Endothelial cell of umbilical vein (primary cell): ENCODE results near the gene CMIP. TPM values are rescaled to one million over a fixed set of nuclear protein-coding genes. Genes with fewer than 3 reads are reported as not detected.

Experiments used
- BruUV-seq: library from RNA; stranded (reverse); fragments of 400-500 nt; replicated peaks from 2 replicates; lab custom pipeline; 2021; lab: Mats Ljungman, UMichigan
- CTCF ChIA-PET: fragments of 300-600, 350-600 bp; sonication (Branson Sonifier 250); formaldehyde crosslinking; loops from one replicate; lab custom pipeline; 2021; ENCODE audit warnings: antibody characterized with exemption, inconsistent platforms; lab: Charles Lee
- POLR2A ChIA-PET: fragments of 300-600, 350-600 bp; sonication (Branson Sonifier 250); formaldehyde crosslinking; loops from one replicate; lab custom pipeline; 2021; ENCODE audit warnings: antibody characterized with exemption, inconsistent platforms; lab: Charles Lee
- DNase-seq: peaks from one replicate; pipeline ENCODE4 v3.0.0-alpha.2; 2011; ENCODE audit warnings: low read depth, low spot score
- FAIRE-seq: peaks from 2 replicates; lab custom pipeline; 2011; peaks lifted over from hg19 to GRCh38; lab: Jason Lieb, UNC
- H2AFZ ChIP-seq: 2 replicates; pipeline ENCODE4 v1.6.0; 2012; ENCODE audit warnings: low read depth, low read length, control low read depth, inconsistent platforms
- H3K27ac ChIP-seq: 2 replicates; pipeline ENCODE4 v1.5.1; 2011; ENCODE audit warnings: low read depth, mild to moderate bottlenecking, control low read depth, low read length, moderate library complexity; ENCODE audit not compliant: insufficient read depth
- H3K27me3 ChIP-seq, 2 experiments: 2 replicates each; pipeline versions ENCODE4 v1.6.0 to v1.6.1; 2011; ENCODE audit warnings: low read length in 2 of 2, mixed read lengths in 1 of 2; ENCODE audit not compliant: control insufficient read depth in 2 of 2, insufficient read depth in 2 of 2
- H3K36me3 ChIP-seq, 2 experiments: 2 replicates in 1 of 2; 3 replicates in 1 of 2; pipeline ENCODE4 v1.5.1; 2011; ENCODE audit warnings: low read length in 2 of 2, mild to moderate bottlenecking in 1 of 2, moderate library complexity in 1 of 2; ENCODE audit not compliant: control insufficient read depth in 2 of 2, insufficient read depth in 2 of 2; ENCODE audit errors: extremely low read depth in 1 of 2
- H3K4me1 ChIP-seq: 3 replicates; pipeline ENCODE4 v1.5.1; 2011; ENCODE audit warnings: mild to moderate bottlenecking, low read length; ENCODE audit not compliant: control insufficient read depth, insufficient read depth; ENCODE audit errors: extremely low read depth
- H3K4me2 ChIP-seq: 2 replicates; pipeline ENCODE4 v1.6.1; 2011; ENCODE audit warnings: low read length, control low read depth, mixed read lengths; ENCODE audit not compliant: insufficient read depth
- H3K4me3 ChIP-seq, 3 experiments: fragments of 200-600 bp in 1 of 3; sonication (generic), shearing (Covaris generic) in 1 of 3; replicated peaks in 1 of 3; 2 replicates each; pipeline ENCODE4 v1.5.1; 2011 to 2016; ENCODE audit warnings: control low read depth in 3 of 3, low read length in 3 of 3, mild to moderate bottlenecking in 2 of 3, inconsistent platforms in 1 of 3, low read depth in 1 of 3, moderate library complexity in 1 of 3; ENCODE audit not compliant: insufficient read depth in 1 of 3
- H3K79me2 ChIP-seq: 2 replicates; pipeline ENCODE4 v1.6.0; 2012; ENCODE audit warnings: low read length, inconsistent platforms; ENCODE audit not compliant: control insufficient read depth, insufficient read depth
- H3K9ac ChIP-seq: replicated peaks from 2 replicates; pipeline ENCODE3; 2011; ENCODE audit warnings: low read length, control low read depth; ENCODE audit not compliant: insufficient read depth; ENCODE audit errors: extremely low read depth
- H3K9me1 ChIP-seq: replicated peaks from 3 replicates; pipeline ENCODE4 v1.6.0; 2011; ENCODE audit warnings: mild to moderate bottlenecking, low read length; ENCODE audit not compliant: control insufficient read depth, insufficient read depth; ENCODE audit errors: extremely low read depth
- H3K9me3 ChIP-seq: replicated peaks from 2 replicates; pipeline ENCODE4 v1.5.1; 2012; ENCODE audit warnings: low read length, inconsistent platforms; ENCODE audit not compliant: control insufficient read depth, insufficient read depth
- H4K20me1 ChIP-seq: replicated peaks from 2 replicates; pipeline ENCODE3; 2011; ENCODE audit warnings: mild to moderate bottlenecking, low read length; ENCODE audit not compliant: control insufficient read depth, insufficient read depth; ENCODE audit errors: extremely low read depth
- EZH2 ChIP-seq: IDR thresholded peaks from 2 replicates; pipeline ENCODE4 v1.6.1; 2012; ENCODE audit warnings: borderline replicate concordance, low read depth, mild to moderate bottlenecking, moderate library complexity, low read length, inconsistent platforms; ENCODE audit not compliant: severe bottlenecking
- FOS ChIP-seq: IDR thresholded peaks from 2 replicates; pipeline ENCODE4 v1.6.1; 2011; ENCODE audit warnings: mild to moderate bottlenecking, low read length, moderate library complexity, borderline replicate concordance; ENCODE audit not compliant: insufficient read depth
- GATA2 ChIP-seq: IDR thresholded peaks from 2 replicates; pipeline ENCODE4 v1.7.0; 2011; ENCODE audit warnings: low read depth, mild to moderate bottlenecking, moderate library complexity, mixed read lengths, low read length; ENCODE audit not compliant: insufficient read length, insufficient read depth
- JUN ChIP-seq: IDR thresholded peaks from 2 replicates; pipeline ENCODE4 v1.6.1; 2011; ENCODE audit warnings: borderline replicate concordance, low read depth; ENCODE audit not compliant: insufficient read length, insufficient read depth
- MYC ChIP-seq: IDR thresholded peaks from one replicate; pipeline ENCODE4 v1.6.1; 2011; ENCODE audit warnings: mild to moderate bottlenecking, low read depth, low read length
- POLR2A ChIP-seq: IDR thresholded peaks from 2 replicates; pipeline ENCODE4 v1.6.1; 2012; ENCODE audit warnings: low read depth, mild to moderate bottlenecking, control low read depth, low read length
- POLR2AphosphoS5 ChIP-seq: IDR thresholded peaks from 2 replicates; pipeline ENCODE4 v1.6.1; 2012; ENCODE audit warnings: low read depth, mild to moderate bottlenecking, control low read depth, low read length, moderate library complexity; ENCODE audit not compliant: insufficient read depth
- dilution Hi-C: fragments of 300-500 bp; cut with MboI; formaldehyde crosslinking; loops from one replicate; pipeline ENCODE4 v1.15.0; 2019; ENCODE audit warnings: low sequenced_read_pairs; ENCODE audit not compliant: extremely low pct_ligation_motif_present
- intact Hi-C: fragments of 100-400 bp; cut with micrococcal nuclease; formaldehyde crosslinking; loops from one replicate; pipeline ENCODE4 v1.10.0; 2022
- polyA plus RNA-seq, 4 experiments: library from polyadenylated mRNA; depleted of rRNA in 3 of 4; stranded (reverse) in 3 of 4; unstranded in 1 of 4; fragments of >200 nt; gene quantifications; 2 replicates each; pipeline versions ENCODE4 v1.2.1 to v1.2.3, GENCODE V29; 2011 to 2012; ENCODE audit warnings: missing spikeins in 1 of 4
- total RNA-seq: library from RNA; stranded (reverse); gene quantifications from 2 replicates; pipeline ENCODE4 v1.2.3, GENCODE V29; 2021
- TF ChIP-seq, protein P1 (sequence below), 2 donors: IDR thresholded peaks; 1 replicate in 1 of 2; 2 replicates in 1 of 2; pipeline ENCODE4 v1.5.1; 2011; ENCODE audit warnings: low read length in 2 of 2, mild to moderate bottlenecking in 2 of 2, moderate library complexity in 2 of 2, control low read depth in 1 of 2, inconsistent platforms in 1 of 2, low read depth in 1 of 2; ENCODE audit not compliant: insufficient read depth in 1 of 2; ENCODE audit errors: extremely low read depth in 1 of 2
- TF ChIP-seq, protein P2 (sequence below): IDR thresholded peaks from 2 replicates; pipeline ENCODE4 v1.6.1; 2011; ENCODE audit not compliant: insufficient read depth, insufficient read length

CMIP gene
- total and polyA plus RNA-seq, 2 donors (not counting 3 experiments of a cell fraction or from before 2014, with no cell fraction given): 29.0 to 101 TPM

DNA sequence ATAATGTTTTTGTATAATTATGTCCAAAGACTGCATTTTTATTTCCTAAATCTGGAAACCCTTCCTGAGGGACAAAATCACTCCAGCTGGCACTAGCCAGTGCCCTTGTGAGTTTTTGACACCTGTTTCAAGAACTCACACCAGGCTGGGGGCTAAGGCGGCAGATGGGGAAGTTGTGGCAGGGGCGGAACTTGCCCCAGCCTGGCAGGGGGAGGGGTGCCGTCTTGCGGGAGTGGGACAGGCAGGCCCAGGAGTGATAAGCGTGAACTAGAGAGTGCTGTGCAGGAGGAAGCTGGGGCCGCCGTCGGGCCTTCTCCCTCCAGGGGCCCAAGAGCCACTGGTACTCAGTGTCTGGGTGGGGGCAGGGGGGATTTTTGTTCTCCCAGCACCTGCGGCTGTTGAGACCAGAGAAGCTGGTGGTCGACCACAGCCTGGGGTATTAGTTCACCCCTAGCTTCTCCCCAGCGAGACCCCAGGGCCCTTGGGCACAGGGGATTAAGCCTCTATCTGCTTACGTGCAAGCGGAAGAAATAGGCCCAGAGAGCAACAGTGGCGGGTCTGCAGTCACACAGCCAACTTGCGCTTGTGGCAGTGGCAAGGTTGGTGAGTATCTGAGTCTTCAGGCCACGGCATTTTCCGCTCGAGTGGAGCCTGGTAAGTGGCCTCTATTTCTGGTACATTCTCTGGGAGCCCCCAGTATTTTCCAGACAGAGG lies 294.3 kb downstream of the CMIP start:
- DNase-seq (no peak), FAIRE-seq (no peak)
- no peaks in the 10 kb centered on the region for H3K9me3 ChIP-seq
- no peak overlapping the region for H3K4me3 ChIP-seq
- intact Hi-C loops: loop anchor here (1.0 to 10.0 kb wide), 9 partner anchors 336 to 1212 kb away; partner anchors contain the start of genes ATMIN and GAN
- dilution Hi-C loops: loop anchor here (25.0 kb wide), 1 partner anchor 352 kb away; no protein-coding TSS in a partner anchor
- H3K4me1 ChIP-seq: peaks cover 4% of the 10 kb centered on the region
- CTCF ChIA-PET: interaction anchor here (1.3 to 3.6 kb wide), 2 partner anchors 534 to 735 kb away, joined by 4 to 18 read pairs; no protein-coding TSS in a partner anchor
- H3K9ac ChIP-seq: no peak overlapping the region
- no TSS peak for BruUV-seq
- H3K4me2 ChIP-seq: no peak overlapping the region
- H4K20me1 ChIP-seq: no peaks in the 10 kb centered on the region
- no peaks in the 10 kb centered on the region for H3K27me3 ChIP-seq
- H3K9me1 ChIP-seq: no peaks in the 10 kb centered on the region
- no peak overlapping the region for H2AFZ ChIP-seq
- POLR2A ChIA-PET: no interaction called here
- H3K27ac ChIP-seq: no peak overlapping the region
- TF ChIP-seq, protein P1, sequence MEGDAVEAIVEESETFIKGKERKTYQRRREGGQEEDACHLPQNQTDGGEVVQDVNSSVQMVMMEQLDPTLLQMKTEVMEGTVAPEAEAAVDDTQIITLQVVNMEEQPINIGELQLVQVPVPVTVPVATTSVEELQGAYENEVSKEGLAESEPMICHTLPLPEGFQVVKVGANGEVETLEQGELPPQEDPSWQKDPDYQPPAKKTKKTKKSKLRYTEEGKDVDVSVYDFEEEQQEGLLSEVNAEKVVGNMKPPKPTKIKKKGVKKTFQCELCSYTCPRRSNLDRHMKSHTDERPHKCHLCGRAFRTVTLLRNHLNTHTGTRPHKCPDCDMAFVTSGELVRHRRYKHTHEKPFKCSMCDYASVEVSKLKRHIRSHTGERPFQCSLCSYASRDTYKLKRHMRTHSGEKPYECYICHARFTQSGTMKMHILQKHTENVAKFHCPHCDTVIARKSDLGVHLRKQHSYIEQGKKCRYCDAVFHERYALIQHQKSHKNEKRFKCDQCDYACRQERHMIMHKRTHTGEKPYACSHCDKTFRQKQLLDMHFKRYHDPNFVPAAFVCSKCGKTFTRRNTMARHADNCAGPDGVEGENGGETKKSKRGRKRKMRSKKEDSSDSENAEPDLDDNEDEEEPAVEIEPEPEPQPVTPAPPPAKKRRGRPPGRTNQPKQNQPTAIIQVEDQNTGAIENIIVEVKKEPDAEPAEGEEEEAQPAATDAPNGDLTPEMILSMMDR (IDR thresholded peaks at IDR 0.05; ENCODE audit: extremely low read depth in 1 of 2, insufficient read depth in 1 of 2, low read depth in 1 of 2, low read length in 2 of 2): no peak
- TF ChIP-seq FOS (no peak), MYC (no peak), EZH2 (no peak), POLR2AphosphoS5 (no peak), GATA2 (no peak), JUN (no peak), POLR2A (no peak)
- TF ChIP-seq, protein P2, sequence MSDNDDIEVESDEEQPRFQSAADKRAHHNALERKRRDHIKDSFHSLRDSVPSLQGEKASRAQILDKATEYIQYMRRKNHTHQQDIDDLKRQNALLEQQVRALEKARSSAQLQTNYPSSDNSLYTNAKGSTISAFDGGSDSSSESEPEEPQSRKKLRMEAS: no peak
- H3K79me2 ChIP-seq: no peaks in the 10 kb centered on the region
- H3K36me3 ChIP-seq: no peaks in the 10 kb centered on the region
